Measurements from ENCODE around the gene TMEM120A.

GRCh38 chr7:75938921-75939320, 55.5 kb downstream of the TMEM120A start:
- no peak for TF ChIP-seq POLR2A (IDR thresholded peaks at IDR 0.05)
- TF ChIP-seq, protein P1, sequence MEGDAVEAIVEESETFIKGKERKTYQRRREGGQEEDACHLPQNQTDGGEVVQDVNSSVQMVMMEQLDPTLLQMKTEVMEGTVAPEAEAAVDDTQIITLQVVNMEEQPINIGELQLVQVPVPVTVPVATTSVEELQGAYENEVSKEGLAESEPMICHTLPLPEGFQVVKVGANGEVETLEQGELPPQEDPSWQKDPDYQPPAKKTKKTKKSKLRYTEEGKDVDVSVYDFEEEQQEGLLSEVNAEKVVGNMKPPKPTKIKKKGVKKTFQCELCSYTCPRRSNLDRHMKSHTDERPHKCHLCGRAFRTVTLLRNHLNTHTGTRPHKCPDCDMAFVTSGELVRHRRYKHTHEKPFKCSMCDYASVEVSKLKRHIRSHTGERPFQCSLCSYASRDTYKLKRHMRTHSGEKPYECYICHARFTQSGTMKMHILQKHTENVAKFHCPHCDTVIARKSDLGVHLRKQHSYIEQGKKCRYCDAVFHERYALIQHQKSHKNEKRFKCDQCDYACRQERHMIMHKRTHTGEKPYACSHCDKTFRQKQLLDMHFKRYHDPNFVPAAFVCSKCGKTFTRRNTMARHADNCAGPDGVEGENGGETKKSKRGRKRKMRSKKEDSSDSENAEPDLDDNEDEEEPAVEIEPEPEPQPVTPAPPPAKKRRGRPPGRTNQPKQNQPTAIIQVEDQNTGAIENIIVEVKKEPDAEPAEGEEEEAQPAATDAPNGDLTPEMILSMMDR (IDR thresholded peaks at IDR 0.05), result no peak

Measured in adrenal gland (tissue), 5 donors.